Keratinocyte (primary cell): ENCODE data around the gene SOX10. TPM values are rescaled to one million over a fixed set of nuclear protein-coding genes. Genes with fewer than 3 reads are reported as not detected.

Experiments
- DNase-seq: peaks from one replicate; pipeline ENCODE4 v3.0.0-alpha.2; 2011; ENCODE audit warnings: low read depth, missing footprints, low spot score
- FAIRE-seq: peaks from 2 replicates; lab custom pipeline; 2011; peaks lifted over from hg19 to GRCh38; lab: Jason Lieb, UNC
- H2AFZ ChIP-seq: 2 replicates; pipeline ENCODE4 v1.6.0; 2012; ENCODE audit warnings: low read length, control low read depth, inconsistent platforms; ENCODE audit not compliant: control insufficient read depth
- H3K27ac ChIP-seq: 2 replicates; pipeline ENCODE4 v1.5.1; 2011; ENCODE audit warnings: low read length; ENCODE audit not compliant: control insufficient read depth, insufficient read depth
- H3K27me3 ChIP-seq: 3 replicates; pipeline ENCODE4 v1.6.0; 2011; ENCODE audit warnings: low read length; ENCODE audit not compliant: control insufficient read depth, insufficient read depth; ENCODE audit errors: extremely low read depth
- H3K36me3 ChIP-seq, 2 experiments: 2 replicates in 1 of 2; 3 replicates in 1 of 2; pipeline ENCODE4 v1.5.1; 2011; ENCODE audit warnings: low read length in 2 of 2, mild to moderate bottlenecking in 1 of 2; ENCODE audit not compliant: control insufficient read depth in 2 of 2, insufficient read depth in 2 of 2; ENCODE audit errors: extremely low read depth in 1 of 2
- H3K4me1 ChIP-seq: 3 replicates; pipeline ENCODE4 v1.5.1; 2011; ENCODE audit warnings: low read length; ENCODE audit not compliant: control insufficient read depth, insufficient read depth; ENCODE audit errors: extremely low read depth
- H3K4me2 ChIP-seq: 3 replicates; pipeline ENCODE4 v1.6.0; 2011; ENCODE audit warnings: low read depth, low read length; ENCODE audit not compliant: control insufficient read depth, insufficient read depth; ENCODE audit errors: extremely low read depth
- H3K4me3 ChIP-seq, 3 experiments: fragments of 200-600 bp in 1 of 3; sonication (generic) in 1 of 3; 2 replicates in 2 of 3; 3 replicates in 1 of 3; pipeline ENCODE4 v1.5.1; 2011 to 2016; ENCODE audit warnings: low read length in 3 of 3, mild to moderate bottlenecking in 3 of 3, control low read depth in 2 of 3, inconsistent platforms in 1 of 3, low read depth in 1 of 3, mixed read lengths in 1 of 3, mixed run types in 1 of 3, moderate library complexity in 1 of 3; ENCODE audit not compliant: control insufficient read depth in 2 of 3, insufficient read depth in 2 of 3; ENCODE audit errors: extremely low read depth in 1 of 3
- H3K79me2 ChIP-seq: 2 replicates; pipeline ENCODE4 v1.6.0; 2012; ENCODE audit warnings: low read length; ENCODE audit not compliant: control insufficient read depth, insufficient read depth
- H3K9ac ChIP-seq: 3 replicates; pipeline ENCODE4 v1.6.0; 2011; ENCODE audit warnings: low read length; ENCODE audit not compliant: control insufficient read depth, insufficient read depth; ENCODE audit errors: extremely low read depth
- H3K9me1 ChIP-seq: 3 replicates; pipeline ENCODE4 v1.6.0; 2011; ENCODE audit warnings: low read length; ENCODE audit not compliant: control insufficient read depth, insufficient read depth; ENCODE audit errors: extremely low read depth
- H3K9me3 ChIP-seq: 2 replicates; pipeline ENCODE4 v1.5.1; 2012; ENCODE audit warnings: low read depth, low read length; ENCODE audit not compliant: control insufficient read depth
- H4K20me1 ChIP-seq: 3 replicates; pipeline ENCODE4 v1.6.0; 2011; ENCODE audit warnings: low read length; ENCODE audit not compliant: control insufficient read depth, insufficient read depth; ENCODE audit errors: extremely low read depth
- CTCF ChIP-seq, 3 experiments: IDR thresholded peaks in 1 of 3; conservative IDR thresholded peaks in 1 of 3; optimal IDR thresholded peaks in 1 of 3; 2 replicates in 2 of 3; 3 replicates in 1 of 3; pipeline versions ENCODE3 to v1.5.1; 2011; ENCODE audit warnings: low read length in 3 of 3, mild to moderate bottlenecking in 3 of 3, moderate library complexity in 2 of 3, control low read depth in 1 of 3, inconsistent platforms in 1 of 3; ENCODE audit not compliant: insufficient read depth in 2 of 3; ENCODE audit errors: extremely low read depth in 1 of 3
- EZH2 ChIP-seq: IDR thresholded peaks from one replicate; pipeline ENCODE4 v1.6.1; 2012; ENCODE audit warnings: inconsistent platforms, mild to moderate bottlenecking, low read length, moderate library complexity
- dilution Hi-C: fragments of 300-500 bp; cut with MboI; formaldehyde crosslinking; loops from one replicate; pipeline ENCODE4 v1.7.0; 2020; ENCODE audit warnings: low sequenced_read_pairs; ENCODE audit not compliant: extremely low pct_ligation_motif_present
- polyA plus RNA-seq, 5 experiments: library from polyadenylated mRNA; depleted of rRNA in 3 of 5; stranded (reverse) in 3 of 5; stranded (forward) in 1 of 5; unstranded in 1 of 5; fragments of >200 nt; gene quantifications; 1 replicate in 1 of 5; 2 replicates in 3 of 5; 3 replicates in 1 of 5; pipeline versions ENCODE4 v1.2.1 to v1.2.3, GENCODE V29; 2011 to 2012; ENCODE audit warnings: missing spikeins in 2 of 5, low read depth in 1 of 5, low replicate concordance in 1 of 5

Gene SOX10
- polyA plus RNA-seq, 1 donor (not counting 4 experiments of a cell fraction or from before 2014, with no cell fraction given), result not detected

- Histone ChIP-seq H2AFZ (no peak overlapping the region), H3K4me2 (no peak overlapping the region), H3K27ac (no peak overlapping the region), H3K9me3 (no peaks in the 10 kb centered on the region), H3K27me3 (no peaks in the 10 kb centered on the region), H3K79me2 (no peaks in the 10 kb centered on the region), H3K4me1 (no peaks in the 10 kb centered on the region), H3K4me3 (no peak overlapping the region), H3K36me3 (no peaks in the 10 kb centered on the region), H3K9ac (no peak overlapping the region), H3K9me1 (no peaks in the 10 kb centered on the region), H4K20me1 (no peaks in the 10 kb centered on the region)
- FAIRE-seq, result no peak
- no peak for TF ChIP-seq CTCF (optimal IDR thresholded peaks at IDR 0.05 in 1 of 3, IDR thresholded peaks at IDR 0.05 in 1 of 3, conservative IDR thresholded peaks at IDR 0.05 in 1 of 3; ENCODE audit: extremely low read depth in 1 of 3, insufficient read depth in 2 of 3, low read length in 3 of 3)
- TF ChIP-seq EZH2, result no peak
- dilution Hi-C loops, result no loop called here
- DNase-seq, result no peak
These were observed 5.0 kb upstream of the SOX10 start for GRCh38 chr22:37989146-37990045.

GRCh38 chr22:37986371-37986770 lies 2.0 kb upstream of the SOX10 start:
- H4K20me1 ChIP-seq, result no peaks in the 10 kb centered on the region
- H3K9me1 ChIP-seq, result no peaks in the 10 kb centered on the region
- H3K27me3 ChIP-seq, result no peaks in the 10 kb centered on the region
- TF ChIP-seq CTCF (optimal IDR thresholded peaks at IDR 0.05 in 1 of 3, IDR thresholded peaks at IDR 0.05 in 1 of 3, conservative IDR thresholded peaks at IDR 0.05 in 1 of 3; ENCODE audit: extremely low read depth in 1 of 3, insufficient read depth in 2 of 3, low read length in 3 of 3) (no peak), EZH2 (no peak)
- FAIRE-seq (no peak), DNase-seq (no peak)
- no peaks in the 10 kb centered on the region for H3K4me1 ChIP-seq
- H3K36me3 ChIP-seq, result no peaks in the 10 kb centered on the region
- no peaks in the 10 kb centered on the region for H3K9me3 ChIP-seq
- H3K4me2 ChIP-seq, result no peak overlapping the region
- H3K9ac ChIP-seq, result no peak overlapping the region
- dilution Hi-C loops, result no loop called here
- H3K27ac ChIP-seq, result no peak overlapping the region
- H3K4me3 ChIP-seq, result no peak overlapping the region
- H2AFZ ChIP-seq, result no peak overlapping the region
- no peaks in the 10 kb centered on the region for H3K79me2 ChIP-seq
